HG03442 (cell line): ENCODE results near the gene UBE2L3.
"Not testable (repeated sequence)": the region's sequence is repeated elsewhere in the genome, so short reads cannot be mapped to it uniquely, and the experiment has no call there.

ENCODE experiments used
- ATAC-seq: cut with Tn5 transposase; IDR thresholded peaks from one replicate; pipeline ENCODE4 v1.9.1; 2021; ENCODE audit warnings: mild to moderate bottlenecking, moderate library complexity; ENCODE audit not compliant: unreplicated experiment

Gene UBE2L3

DNA sequence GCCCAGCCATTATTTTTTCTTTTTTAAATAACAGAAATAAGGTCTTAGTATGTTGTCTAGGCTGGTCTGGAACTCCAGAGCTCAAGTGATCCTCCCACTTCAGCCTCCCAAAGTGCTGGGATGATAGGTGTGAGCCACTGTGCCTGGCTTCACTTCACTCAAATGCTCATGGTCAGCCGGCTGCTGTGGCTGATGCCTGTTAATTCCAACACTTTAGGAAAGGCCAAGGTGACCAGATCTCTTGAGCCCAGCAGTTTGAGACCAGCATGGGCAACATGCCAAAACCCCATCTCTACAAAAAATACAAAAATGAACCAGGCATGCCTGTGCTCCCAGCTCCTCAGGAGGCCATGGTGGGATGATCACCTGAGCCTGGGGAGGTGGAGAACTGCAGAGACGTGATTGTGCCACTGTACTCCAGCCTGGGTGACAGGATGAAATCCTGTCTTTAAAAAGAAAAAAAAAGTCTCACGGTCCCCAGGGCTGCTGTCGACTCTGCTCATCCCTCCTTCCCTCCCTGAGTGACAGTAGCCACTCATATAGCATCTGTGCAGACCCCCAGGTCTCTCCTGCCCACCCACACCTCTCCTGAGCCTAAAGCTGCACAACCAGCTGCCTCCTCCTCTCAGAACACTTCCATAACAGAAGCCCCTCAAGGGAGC lies 58.7 kb downstream of the UBE2L3 start:
- ATAC-seq: no peak

DNA sequence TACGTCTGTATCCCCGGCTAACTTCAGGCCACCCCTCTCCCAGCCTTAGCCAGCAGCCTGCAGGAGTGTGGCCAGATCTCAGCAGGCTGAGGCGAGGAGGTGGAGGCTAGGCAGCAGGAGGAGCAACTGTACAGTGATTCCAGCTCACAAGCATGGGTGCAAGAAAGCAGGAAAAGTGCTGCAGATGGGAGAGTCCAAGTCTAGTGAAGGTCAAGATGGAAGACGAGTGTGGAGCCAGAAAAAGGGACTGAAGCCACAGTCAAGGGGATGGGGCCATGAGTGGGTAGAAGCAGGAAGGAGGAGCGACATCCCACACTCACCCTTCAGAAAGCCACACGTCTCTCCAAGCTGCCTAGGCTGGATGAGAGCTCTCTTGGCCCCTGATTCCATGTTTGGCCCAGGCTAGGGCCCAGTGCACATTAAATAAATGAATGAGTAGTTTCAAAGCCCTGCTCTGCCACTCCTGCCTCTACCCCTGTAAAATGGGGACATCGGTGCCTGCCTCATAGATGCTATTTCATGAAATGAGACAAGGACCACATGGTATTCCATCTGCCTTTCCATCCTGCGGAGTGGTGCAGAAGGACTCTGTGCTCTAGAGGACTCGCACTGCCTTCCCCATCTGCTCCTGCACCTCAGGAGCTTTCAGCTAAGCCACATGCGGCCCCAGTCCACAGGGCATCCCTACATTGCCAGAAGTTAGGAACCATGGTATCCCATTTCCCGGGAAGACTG lies 59.4 kb downstream of the UBE2L3 start:
- ATAC-seq: no peak

DNA sequence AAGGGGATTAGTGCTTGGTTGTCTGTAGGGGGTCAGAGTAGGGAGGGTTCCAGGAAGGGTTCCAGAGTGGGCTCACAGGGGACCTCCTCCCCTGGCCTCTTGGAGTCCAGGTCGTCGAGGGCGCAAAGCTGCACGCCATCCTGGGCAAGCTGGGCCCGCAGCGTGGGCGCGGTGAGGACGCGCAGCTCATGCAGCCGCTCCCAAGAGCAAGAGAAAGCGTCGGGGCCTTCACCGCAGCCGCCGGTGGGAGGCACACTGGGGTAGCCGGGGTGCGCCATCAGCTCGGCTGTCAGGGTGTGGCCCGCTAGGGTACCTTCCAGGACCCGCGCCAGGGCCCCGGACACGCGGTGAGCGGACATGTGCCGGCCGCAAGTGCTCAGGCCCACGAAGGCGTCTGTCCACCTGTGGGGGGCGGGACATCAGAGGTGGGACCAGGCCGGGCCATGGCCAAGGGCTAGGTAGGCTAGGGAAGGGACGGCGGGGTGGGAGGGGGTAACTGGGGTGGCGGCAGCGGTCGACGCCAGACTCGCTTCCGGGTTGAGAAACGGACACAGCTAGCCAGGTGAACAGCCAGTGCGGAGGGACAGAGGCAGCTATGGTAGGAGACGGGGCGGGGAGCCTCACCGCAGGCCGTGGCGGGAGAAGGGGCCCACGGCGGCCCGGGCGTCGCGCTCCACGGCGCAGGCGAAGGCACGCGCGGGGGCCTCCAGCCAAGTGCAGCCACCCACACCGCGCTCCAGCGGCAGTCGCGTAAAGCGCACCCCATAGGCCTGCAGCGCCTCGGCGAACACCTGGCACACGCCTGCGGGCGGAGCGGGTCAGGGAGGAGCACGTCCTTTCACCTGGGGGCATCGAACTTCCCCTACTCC lies 61.1 kb downstream of the UBE2L3 start:
- ATAC-seq: no peak

DNA sequence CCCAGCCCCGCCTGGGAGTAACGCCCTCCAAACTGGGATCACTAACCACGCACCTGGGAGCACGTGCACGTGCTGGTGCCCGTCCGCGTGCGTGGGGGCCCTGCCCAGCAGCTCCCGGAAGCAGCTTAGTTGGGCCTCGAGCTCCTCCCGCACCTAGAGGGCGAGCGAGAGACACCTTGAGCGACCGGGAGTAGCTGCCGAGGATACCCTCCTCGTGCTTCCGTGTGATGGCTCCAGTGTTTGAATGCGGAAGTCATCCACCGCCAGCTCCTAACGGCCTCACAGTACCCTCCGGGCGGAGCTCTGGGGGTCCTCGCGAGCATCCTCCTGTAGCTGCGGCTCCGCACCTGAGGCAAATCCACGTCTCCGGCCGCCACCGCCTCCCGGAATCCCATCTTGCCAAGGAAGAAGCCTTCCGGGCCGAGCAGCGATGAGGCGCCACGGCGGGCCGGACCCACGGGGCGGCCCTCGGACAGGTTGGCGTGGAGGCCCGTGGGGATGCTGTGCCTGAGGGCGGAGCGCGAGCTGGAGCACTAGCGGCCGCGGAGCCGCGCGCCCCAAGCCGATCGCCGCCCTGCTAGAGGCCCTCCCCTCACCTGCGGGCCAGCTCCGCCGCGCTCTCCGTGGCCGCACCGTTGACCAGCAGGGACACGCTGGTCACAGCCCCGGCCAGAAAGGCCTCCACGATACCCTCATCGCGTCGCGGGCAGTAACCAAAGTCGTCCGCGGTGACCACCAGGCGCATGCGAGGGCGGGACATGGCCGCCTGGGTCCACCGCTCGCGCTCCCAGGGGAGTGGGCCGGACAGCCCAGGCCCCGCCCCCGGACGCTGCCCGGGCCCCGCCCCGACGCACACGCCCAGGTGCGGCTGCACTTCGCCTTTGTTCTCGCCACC lies 62.0 kb downstream of the UBE2L3 start, which contains the start of gene YDJC:
Gene YDJC (minus strand): TSS at position 768 of the 895 bp plus-strand sequence. CDS start 8 bp downstream, at position 760.
- ATAC-seq: peak; percentile 77

- ATAC-seq: no peak
Observed at GRCh38 chr22:21631025-21631424, 63.5 kb downstream of the UBE2L3 start.

DNA sequence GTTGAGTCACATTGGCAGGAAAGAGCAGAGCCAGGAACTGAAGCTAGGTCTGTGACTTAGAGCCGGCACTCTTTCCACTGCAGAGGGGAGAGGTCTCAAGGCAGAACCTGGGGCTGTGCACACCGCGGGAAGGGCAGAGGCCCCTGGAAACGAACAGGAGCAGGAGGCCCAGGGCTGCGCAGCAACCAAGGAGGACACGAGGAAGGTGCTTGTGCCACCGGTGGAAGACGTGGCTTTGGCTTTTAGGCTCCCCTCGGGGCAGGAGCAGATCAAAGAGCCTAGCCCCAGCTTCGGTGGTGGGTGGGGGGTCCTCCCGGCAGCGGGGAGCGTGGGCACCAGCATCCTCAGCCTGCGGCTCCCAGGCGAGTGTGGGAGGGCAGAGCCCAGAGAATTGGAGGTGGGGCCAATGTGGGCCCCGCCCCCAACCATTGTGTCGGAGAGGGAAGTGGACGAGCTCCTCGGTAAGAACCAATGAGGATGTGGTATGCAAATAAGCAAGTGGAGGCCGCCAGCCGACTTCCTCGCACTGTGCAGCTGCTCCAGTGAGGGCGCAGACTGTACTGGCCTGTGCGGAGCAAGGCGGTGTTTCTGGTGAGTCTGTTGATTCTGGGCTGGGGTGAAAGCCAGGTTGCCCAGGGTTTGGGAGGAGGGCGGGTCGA lies 64.9 kb downstream of the UBE2L3 start, which contains the start of gene CCDC116:
Gene CCDC116 (plus strand): TSS at position 524 of the 659 bp plus-strand sequence. CDS start 422 bp downstream, outside the sequence.
- ATAC-seq: no peak

DNA sequence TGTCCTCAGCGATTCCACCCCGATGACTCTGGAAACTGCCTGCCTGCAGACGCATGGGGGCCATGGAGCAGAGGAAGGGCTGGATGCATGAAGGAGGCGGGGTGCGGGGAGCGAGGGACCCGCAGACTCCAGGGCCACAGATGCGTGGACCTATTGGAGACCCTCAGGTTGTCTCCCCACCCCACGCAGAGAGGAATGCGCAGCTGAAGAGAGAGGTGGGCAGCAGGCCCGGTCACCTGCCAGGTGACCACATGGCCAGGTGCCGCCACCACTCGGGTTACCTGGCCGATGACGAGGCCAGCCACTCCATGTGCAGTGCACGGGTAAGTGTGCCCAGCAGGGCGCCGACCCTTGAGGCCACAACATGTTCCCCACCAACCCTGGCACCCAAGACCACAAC lies 65.4 kb downstream of the UBE2L3 start:
- ATAC-seq: no peak

GRCh38 chr22:21633481-21633880 lies 66.0 kb downstream of the UBE2L3 start:
- ATAC-seq: no peak

- ATAC-seq: no peak
Observed at GRCh38 chr22:21634081-21634480, 66.6 kb downstream of the UBE2L3 start.

GRCh38 chr22:21634844-21635243 lies 67.3 kb downstream of the UBE2L3 start:
- no peak for ATAC-seq

- ATAC-seq: no peak
Observed at GRCh38 chr22:21635771-21636510, 68.4 kb downstream of the UBE2L3 start.

- ATAC-seq: no peak
Observed at GRCh38 chr22:21636629-21637218, 69.2 kb downstream of the UBE2L3 start.

DNA sequence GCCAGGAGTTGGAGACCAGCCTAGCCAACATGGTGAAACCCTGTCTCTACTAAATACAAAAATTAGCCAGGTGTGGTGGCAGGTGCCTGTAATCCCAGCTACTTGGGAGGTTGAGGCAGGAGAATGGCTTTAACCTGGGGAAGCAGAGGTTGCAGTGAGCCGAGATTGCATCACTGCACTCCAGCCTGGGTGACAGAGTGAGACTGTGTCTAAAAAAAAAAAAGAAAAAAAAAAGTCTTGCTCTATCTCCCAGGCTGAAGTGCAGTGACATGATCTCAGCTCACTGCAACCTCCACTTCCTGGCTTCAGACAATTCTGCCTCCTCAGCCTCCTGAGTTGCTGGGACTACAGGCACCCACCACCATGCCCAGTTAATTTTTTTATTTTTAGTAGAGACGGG lies 69.9 kb downstream of the UBE2L3 start:
- ATAC-seq: not testable (repeated sequence)

- ATAC-seq: no peak
Observed at GRCh38 chr22:21639359-21639758, 71.8 kb downstream of the UBE2L3 start.

- no peak for ATAC-seq
Observed at GRCh38 chr22:21640810-21641209, 73.3 kb downstream of the UBE2L3 start.

- ATAC-seq: no peak
Observed at GRCh38 chr22:21641417-21641788, 73.9 kb downstream of the UBE2L3 start.

DNA sequence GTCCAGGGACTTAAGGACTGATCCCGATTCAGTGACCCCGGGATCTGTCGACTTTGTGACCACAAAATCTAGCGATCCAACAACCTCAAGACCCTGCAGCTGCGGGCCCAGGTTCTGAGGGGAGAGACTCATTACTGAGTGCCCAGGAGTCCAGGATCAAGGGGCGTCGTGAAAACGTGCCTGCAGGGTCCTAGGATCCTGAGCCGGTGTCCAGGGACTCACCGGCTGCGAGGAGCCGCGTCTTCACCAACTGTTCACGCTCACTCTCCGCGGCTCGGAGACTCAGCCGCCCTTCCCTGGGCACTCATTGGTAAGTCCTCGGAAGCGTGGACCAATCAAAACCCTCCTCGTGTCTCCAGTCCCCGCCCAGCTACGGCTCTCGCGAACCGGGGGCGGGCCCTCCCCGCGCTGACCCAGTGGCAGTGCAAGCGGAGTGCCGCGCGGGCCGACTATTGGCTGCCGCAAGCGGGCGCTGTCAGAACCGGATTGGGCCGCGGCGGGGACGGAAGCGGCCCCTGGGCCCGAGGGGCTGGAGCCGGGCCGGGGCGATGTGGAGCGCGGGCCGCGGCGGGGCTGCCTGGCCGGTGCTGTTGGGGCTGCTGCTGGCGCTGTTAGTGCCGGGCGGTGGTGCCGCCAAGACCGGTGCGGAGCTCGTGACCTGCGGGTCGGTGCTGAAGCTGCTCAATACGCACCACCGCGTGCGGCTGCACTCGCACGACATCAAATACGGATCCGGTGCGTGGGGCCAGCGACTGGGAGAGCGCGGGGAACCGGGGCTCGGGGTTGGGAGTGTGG lies 74.5 kb downstream of the UBE2L3 start, which contains the start of gene SDF2L1:
Gene SDF2L1 (plus strand): TSS at position 514 of the 795 bp plus-strand sequence. CDS start 35 bp downstream, at position 549.
- peak; percentile 93 for ATAC-seq
